ENCODE measurements around the gene INPP5A.

- TF ChIP-seq POLR2A (IDR thresholded peaks at IDR 0.05) (no peak), CTCF (IDR thresholded peaks at IDR 0.05 in 8 of 11, conservative IDR thresholded peaks at IDR 0.05 in 3 of 11) (no peak)
Measured at GRCh38 chr10:132596742-132597279, 59.2 kb downstream of the INPP5A start.
